GM21390 (cell line): ENCODE data around the gene NEURL2.

ENCODE experiments used
- ATAC-seq: cut with Tn5 transposase; IDR thresholded peaks from one replicate; pipeline ENCODE4 v1.9.1; 2021; ENCODE audit not compliant: unreplicated experiment

Gene NEURL2

DNA sequence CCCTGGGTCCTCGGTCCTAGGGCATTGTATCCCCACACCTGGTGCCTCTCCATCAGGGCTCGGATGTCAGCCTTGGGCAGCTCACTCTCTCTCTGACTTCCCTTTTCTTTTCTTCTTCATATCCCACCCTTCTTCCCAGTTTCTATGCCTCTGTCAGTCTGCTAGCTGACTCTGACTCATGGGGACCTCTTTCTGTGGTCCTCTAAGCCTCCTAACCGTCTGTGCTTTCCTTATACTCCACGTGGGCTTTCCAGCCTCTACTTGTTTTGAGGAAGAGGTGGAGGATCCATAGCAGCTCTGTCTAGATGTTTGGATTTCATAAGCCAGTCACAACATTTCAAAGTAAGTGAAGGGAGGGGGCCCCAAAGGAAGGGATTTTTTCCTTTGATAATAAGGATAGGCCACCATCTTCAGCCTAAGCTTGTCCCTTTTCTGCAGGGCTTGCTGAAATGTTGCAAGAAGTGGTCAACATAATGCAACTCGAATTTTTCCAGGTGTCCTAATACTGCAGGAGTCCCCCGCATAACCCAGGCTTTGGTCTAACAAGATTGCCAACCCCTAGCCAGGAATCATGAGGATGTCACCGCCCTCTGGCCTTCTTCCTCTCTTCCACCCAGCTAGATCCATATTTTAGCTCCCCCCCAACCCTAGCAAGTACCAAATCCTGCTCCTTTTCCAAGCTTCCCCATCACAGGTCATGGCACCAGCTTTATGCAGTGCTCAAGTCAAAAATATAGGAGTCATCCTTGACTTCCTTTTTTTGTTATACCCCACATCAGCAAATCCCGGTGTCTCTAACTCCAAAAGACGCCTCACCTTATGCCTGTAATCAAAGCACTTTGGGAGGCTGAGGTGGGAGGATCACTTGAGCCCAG is 29.7 kb upstream of the NEURL2 start:
- ATAC-seq: no peak

DNA sequence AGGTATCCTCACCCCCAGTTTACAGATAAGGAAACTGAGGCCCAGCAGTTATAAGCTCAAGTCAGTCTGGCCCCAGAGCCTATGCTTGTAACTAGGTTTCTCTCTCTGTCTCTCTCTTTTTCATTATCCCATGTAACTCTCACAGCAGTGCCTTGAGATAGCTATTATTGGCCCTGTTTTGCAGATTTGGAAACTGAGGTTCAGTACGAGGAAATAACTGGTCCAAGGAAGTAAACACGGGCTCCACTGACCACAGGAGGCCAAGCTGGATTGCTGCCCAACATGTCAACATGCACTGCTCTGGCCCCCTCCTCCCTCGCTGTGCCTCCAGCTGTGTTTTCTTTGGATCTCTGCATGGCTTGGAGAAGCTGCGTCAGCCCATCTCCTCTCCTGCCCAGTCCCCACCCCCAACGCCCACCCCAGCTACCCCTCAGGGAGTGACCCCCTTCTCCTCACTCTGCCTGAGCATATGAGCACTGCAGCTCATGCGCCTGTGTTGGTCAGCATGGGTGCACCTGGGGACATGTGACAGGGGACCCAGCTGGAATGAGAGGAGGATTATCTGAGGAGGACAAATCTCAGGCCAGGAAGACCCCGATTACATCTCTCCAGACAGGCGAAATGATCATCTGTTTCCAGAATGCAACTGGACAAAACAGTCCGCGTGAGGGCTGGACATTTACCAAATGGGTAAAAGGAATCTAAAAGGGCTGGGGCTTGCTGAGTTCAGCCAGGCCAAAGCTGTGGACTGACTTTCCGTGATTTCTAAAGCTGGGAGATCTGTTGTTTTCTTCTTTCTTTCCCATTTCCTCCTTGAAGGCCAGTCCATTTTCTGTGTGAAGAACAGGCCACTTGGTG is 28.8 kb upstream of the NEURL2 start:
- ATAC-seq: no peak

- no peak for ATAC-seq
These were observed 27.9 kb upstream of the NEURL2 start for GRCh38 chr20:45918779-45919537.

- ATAC-seq: no peak
These were observed 27.3 kb upstream of the NEURL2 start for GRCh38 chr20:45918182-45918737.

- ATAC-seq: no peak
These were observed 26.8 kb upstream of the NEURL2 start for GRCh38 chr20:45917790-45918141.

DNA sequence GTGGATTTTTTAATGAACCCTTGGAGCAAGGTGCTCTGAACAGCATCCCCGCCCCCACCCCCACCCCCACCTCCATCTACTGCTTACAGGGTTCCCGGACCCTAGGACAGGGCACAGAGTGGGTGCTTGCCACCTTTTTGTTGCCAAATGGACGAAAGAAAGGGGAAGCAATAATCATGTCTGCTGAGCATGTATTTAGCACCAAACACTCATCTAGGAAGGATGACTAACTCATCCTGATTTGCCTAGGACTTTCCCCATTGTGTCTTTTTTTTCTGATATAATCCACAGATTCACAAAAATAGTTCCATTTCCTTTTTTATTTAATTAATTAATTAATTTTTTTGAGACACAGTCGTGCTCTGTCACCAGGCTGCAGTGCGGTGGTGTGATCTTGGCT is 22.1 kb upstream of the NEURL2 start:
- ATAC-seq: no peak

GRCh38 chr20:45912344-45912682 is 21.3 kb upstream of the NEURL2 start:
- no peak for ATAC-seq

DNA sequence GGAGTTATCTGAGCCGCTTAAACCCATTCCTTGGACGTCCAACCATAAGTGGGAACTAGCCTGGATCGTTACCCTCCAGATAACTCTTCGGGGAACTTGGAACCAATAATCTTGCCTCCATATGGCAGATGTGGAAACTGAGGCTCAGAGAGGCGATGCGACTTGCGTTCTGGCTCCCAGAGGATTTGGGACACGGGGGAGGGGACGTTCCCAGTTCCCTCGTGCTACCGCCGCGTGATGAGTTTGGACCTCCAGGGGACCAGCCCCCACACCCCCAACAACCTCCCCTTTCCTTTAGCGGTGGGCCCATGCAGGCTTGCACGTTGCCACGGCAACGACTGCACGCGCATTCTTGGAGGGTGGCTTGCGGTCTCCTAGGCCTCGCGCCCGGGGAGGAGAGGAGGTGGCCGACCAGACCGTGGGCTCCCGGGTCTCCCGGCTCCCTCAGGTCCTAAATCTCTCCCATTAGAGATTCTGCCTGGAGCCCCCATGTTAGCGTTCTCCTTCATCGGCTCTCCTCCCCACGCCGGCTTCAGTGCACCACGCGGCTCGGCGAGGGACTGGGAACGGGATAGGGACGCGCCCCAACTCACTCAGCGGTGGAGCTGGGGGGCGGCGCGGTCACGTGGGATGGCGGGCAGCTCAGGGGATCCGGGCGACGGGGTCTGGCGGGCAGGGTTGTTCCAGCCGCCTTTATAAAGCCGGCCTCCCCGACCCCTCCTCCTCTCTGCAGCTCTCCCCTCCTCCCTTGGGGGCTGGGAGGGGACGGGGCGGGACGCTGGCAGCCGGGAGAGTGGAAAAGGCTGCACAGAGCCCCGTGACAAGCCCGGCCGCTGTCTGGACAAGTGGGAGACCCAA is 20.7 kb upstream of the NEURL2 start, which contains the start of gene PLTP:
Gene PLTP, minus strand, starts transcription at position 670 of the 858 bp plus-strand sequence. CDS start 703 bp downstream, outside the sequence.
- no peak for ATAC-seq

GRCh38 chr20:45910670-45911485 is 19.9 kb upstream of the NEURL2 start:
- peak; percentile 77 for ATAC-seq

- ATAC-seq: no peak
These were observed 19.0 kb upstream of the NEURL2 start for GRCh38 chr20:45909817-45910669.

DNA sequence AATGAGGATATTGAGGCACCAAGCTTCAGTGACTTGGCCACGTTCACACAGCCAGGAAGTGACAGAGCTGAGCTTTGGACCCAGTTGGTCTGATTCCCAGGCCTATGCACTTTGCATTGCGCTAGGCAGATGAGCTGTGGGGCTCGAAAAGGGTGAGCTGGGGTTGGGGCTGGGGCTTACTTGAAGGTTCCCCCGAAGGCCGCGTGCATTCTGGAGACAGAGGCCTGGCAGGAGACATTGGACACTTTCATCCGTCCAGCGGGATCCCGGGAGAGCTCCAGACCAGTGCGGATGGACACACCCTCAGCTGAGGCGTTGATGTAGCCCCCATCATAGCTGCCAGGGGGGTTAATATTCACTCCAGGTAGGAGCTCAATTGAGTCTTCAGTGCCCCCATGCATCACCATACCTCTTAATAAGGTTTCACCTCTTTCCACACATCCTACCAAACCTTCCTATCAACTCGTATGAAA is 18.4 kb upstream of the NEURL2 start:
- no peak for ATAC-seq

- no peak for ATAC-seq
These were observed 17.1 kb upstream of the NEURL2 start for GRCh38 chr20:45908084-45908483.

DNA sequence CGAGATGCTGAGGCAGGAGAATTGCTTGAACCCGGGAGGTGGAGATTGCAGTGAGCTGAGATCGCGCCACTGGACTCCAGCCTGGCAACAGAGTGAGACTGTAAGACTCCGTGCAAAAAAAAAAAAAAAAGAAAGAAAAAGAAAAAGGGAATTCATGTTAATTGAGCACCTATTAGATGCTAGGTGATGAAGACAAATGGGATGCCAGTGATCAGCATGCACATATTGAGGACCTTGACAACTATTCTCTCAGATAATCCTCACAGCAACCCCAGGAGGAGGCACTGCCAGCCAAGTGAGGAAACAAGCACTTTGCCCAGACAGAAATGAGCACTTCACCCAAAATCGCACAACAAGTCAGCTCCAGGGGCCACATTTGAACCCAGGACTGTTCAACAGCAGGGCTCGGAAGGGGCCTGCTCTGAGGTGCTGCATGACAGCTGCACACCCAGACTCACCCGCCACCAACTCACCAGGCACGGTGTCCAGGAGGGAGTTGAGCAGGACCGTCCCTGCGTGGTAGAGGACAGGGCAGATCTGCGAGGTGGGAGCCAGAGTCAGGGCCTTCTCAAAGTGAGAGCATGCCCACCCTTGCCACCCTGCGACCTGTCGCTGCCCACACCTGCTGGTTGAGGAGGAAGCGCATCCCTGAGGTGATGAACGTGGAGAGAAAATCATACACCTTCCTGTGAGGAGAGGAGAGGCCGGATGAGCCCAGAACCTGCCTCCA is 16.4 kb upstream of the NEURL2 start:
- ATAC-seq: no peak

GRCh38 chr20:45905505-45906079 is 14.6 kb upstream of the NEURL2 start:
- no peak for ATAC-seq

DNA sequence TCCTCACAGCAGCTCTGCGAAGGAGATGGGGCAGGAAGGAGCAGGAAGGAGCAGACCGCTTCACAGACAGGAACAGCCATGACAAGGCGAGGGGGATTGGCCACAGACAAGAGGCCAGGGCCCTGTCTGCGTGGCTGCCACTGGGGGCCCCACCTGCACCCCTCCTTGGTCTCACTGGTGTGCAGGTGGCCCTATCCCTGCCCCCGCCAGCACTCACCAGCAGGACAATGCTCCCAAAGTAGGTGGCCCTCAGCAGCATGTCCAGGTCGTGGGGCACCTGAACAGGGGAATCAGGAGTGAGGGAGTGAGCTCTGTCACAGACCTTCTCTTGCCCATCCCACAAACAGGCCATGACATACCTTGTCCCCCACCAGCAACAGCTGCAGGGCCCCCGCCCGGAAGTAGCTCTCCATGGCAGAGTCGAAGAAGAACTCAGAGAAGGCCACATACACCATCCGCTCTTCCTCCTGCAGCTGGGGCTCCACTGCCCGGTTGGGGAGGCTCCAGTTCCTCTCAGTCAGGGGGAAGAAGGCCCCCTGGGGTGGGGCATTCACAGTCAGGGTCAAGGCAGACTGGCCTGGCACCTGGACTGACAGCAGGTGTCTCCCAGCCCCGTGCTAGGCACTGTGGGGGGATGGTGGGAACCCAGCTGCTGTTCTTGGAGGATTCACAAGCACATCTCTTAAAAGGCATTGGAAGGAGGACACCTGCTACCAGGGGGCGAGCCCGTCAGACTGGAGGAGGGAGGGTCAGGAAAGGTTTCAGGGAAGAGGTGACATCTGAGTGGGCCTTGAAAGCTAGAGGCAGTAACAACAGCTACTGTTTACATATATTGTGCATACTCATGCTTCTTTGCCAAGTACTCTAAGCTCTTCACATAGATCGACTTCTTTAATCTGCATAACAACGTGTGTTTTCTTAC is 13.8 kb upstream of the NEURL2 start:
- ATAC-seq: no peak

- no peak for ATAC-seq
These were observed 11.2 kb upstream of the NEURL2 start for GRCh38 chr20:45902199-45902701.
